HG02870 (cell line): ENCODE measurements around the gene SOX6.

Experiments used
- ATAC-seq: cut with Tn5 transposase; IDR thresholded peaks from one replicate; pipeline ENCODE4 v1.9.1; 2021; ENCODE audit warnings: mild to moderate bottlenecking, moderate library complexity; ENCODE audit not compliant: unreplicated experiment

SOX6 gene

DNA sequence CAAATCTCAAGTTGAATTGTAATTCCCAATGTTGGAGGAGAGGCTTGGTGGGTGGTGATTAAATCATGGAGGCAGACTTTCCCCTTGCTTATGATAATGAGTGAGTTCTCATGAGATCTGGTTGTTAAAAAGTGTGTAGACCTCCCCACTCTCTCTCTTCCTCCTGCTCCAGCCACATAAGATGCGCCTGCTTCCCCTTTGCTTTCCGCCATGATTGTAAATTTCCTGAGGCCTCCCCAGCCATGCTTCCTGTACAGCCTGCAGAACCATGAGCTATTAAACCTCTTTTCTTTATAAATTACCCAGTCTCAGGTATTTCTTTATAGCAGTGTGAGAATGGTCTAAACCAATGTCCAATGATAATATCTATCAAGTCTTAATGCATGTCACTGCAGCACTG lies 34.2 kb downstream of the SOX6 start:
- ATAC-seq, result no peak

DNA sequence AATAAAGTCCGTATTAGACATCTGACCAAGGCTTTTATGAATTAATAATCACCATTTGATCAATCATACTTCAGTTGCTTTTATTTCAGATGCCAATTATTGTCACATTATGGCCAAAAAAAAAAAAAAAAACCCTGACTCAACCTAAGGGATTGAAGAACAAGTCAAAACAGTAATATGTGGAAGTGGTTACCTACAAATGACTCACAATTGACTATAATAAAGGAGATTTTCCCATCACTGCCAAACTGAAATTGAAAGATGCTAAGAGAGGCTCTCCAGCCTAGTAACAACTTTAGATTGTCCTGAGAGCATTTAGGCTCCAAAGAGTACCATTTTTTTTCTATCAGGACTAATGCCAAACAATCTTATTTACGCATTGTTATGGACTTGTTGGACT lies 35.2 kb downstream of the SOX6 start:
- no peak for ATAC-seq

DNA sequence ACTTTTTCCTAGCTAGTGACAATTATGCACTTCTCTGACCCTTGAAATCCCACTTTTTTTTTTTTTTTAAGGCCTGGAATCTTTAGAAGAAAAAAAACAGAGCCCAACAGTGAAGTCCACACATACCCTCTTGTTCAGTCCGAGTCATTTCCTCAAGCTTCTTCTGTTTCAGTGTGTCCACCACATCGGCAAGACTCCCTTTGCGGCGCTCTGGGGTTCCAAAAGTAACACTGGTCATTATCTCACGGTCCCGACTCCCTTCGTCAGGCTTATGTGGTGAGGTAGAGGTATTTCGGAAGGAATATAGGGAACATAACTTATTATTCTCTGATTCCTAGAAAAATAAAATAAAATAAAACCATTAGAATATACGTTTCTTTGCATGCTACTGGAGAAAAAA lies 38.0 kb downstream of the SOX6 start:
- no peak for ATAC-seq

DNA sequence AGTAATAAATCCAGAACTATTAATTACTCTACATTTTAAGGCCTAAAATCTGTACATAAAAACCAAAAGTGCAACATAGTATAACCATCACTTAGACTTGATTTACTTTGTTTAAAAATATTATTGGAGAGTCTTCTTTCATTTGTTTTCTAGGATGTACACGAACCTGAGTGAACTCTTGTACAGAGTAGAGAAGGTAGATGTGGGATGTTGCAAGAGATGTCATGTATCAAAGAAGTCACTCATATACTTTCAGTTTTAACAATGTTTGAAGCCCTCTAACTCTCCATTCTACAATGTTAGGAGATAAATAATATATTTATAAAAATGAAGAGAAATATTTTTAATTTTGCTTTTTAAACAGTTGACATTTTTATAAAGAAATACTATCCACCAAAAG lies 38.6 kb downstream of the SOX6 start:
- no peak for ATAC-seq

DNA sequence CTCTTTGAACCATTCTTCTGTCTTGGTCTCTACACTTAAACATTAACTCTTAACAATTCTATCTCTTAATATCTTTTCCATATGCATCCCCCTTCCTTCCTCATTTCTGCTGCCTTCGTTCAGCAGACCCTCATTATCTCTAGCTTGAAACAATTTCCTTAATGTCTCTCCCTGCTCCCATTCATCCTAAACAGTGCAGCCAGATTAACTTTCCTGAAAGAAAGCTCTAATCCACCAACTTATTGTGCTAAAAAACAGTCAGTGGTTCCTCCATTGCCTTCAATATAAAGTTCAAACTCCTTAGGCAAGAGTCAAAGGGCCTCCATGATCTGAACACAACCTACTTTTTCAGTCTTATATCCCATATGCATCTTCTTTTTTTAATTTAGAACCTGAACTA lies 42.5 kb downstream of the SOX6 start:
- no peak for ATAC-seq

DNA sequence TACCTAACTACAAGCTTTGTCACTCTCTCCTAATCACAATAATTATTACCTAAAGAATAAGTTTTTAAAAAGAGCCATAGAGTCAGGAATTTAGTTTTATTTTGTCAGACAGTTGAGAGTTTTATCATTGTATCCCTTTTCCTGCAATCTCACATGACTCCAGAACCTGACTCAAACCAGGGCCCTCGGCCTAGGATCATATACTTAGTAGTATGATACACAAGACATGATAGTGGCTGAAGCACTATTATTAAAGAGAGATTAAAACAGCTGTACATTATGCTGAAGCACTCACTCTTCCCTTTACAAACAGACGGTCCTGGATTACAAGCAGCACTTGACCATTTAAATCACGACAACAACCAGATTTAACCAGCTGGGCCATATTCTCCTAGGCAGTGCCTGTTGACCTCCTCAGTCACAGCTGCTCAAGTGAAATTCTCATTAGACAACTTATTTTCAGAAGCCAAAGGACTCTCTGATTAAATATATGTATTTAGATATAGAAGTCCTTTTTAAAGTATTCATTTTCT lies 44.0 kb downstream of the SOX6 start:
- ATAC-seq, result no peak

DNA sequence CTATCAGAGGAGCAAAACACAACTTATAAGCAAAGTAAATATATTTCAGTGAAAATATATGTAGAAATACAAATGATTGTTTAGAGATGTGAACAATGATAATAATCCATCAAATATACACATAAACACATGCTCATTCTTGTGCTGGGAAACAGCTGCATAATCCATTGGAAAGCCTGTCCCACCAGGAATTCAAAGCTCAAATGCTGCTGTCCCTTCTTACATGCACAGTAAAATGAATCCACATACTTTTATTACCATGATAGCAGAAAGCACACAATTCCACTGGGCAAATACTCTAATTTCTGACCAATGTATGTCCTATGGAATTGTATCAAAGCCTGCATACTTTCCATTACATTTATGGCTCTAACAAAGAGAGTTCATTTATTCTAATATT lies 44.5 kb downstream of the SOX6 start:
- ATAC-seq, result no peak

DNA sequence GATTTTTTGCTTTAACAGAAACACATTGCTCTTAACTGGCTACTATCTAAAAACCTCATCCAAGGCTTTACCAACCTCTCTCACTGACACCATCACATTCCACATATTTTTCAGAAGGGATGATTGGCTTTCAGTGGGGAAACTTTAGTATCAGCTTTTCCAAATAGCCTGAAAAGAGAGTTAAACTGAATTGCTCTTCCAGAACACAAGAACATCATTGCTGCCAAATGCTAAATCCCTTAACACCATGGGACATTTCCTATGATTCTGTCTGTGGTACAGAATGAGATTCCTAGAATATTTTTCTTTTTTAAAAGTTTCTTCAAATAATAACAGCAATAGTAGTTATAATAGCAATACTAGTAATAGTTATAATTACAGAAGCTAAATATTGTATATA lies 45.4 kb downstream of the SOX6 start:
- ATAC-seq, result no peak

DNA sequence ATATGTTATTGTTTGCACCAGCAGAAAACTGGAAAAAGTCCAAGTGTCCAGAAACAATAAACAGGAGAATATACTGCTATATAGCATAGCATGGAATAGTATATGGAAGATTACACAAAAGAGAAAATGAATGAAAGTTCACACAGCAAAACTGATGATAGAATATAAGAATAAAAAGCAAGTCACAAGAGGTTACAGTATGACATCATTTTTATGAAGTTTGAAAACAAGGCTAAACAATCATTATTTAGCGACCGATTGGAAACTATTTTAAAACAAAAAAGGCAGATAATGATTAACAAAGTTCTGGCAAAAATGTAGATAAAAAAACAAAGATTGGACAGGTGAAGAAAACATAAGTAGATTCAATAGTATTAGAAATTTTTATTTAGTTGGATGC lies 47.1 kb downstream of the SOX6 start:
- no peak for ATAC-seq

DNA sequence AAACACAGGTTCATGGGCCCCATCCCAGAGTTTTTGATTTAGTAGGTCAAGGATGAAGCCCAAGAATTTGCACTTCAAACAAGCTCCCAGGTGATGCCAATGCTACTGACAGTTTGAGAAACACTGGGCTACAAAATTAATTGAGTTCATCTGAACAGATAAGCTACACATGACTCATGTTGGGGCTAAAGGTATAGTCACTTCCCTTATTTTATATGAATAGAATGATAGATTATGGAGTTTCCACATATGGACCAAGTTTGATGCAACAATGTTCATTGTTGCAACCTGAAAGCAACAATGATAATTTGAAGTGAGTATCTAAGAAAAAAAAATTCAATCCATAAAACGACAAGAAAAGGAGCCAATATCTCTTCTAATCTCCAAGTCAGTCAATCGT lies 54.9 kb downstream of the SOX6 start:
- no peak for ATAC-seq

DNA sequence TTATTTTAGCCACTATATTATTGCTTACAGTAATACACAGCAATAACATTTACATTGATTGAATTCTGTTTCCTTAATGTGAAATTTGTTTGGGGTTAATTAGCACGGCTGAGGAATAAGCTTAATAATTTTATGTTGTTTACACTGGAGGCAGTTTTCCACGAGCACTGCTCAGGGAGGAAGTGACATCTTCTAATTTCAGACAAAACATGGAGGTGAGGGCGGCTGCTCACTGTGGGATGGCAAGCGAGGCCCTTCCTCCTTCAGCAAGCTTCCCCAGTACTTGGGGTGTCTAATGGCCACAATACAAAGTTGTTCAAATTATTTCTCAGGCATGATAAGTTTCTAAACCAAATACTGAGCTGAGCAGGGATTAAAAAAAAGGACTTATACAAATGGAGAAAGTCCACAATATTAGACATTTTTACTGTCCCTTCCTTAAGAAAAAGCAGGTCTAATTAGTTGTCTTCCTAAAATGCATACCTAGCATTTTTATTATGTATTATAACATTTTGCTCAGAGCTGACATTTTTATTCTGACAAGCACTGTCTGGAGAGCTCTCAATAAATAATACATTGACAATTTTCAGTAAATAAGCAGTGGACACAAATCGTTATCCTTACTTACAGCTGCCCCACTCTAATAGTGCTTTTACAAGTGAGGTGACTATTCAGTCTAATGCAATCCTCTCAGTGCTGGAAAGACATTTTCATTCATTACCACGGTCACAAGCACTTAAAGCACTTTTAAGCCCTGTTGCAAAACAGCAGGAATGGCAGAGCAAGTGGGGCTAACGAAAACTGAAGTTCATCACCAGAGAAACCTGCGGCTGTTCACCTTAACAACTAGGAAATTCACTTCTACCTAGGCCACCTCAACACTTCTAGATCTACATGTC lies 56.2 kb downstream of the SOX6 start:
- ATAC-seq, result no peak

DNA sequence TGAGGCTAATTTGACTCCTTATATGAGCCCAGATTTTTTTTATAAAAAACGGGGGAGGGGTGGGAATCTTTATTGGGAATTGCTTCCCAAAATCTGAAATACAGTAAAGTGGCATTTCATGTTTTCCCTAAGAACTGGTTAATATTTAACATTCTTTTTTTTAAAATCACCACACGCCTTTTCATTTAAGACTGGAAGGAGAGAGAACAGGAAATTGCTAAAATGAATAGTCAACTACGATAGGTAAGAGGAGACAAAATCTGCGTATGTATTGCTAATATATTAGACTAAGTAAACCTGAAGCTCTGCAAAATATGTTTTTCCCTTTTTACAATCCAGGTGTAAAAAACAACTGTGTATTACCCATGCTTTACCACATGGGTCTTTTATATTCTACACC lies 57.0 kb downstream of the SOX6 start:
- ATAC-seq, result no peak

DNA sequence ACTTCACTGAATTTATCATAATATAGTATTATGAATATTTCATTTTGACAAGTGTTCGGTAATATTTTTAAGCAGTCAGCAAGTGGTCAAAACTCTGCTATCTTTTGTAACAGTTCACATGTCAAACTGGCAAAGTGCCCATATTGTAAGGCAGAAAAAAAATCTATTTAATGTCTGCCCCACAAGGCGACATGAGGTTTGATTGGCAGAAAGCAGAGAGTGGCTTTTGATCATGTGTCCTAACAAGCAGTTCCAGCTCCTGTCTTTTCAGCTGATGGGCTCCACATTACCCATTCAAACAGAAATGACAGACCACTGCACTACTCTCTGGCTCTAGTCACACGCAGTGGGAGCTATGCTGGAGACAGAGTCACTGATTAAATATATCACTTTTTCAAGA lies 59.0 kb downstream of the SOX6 start:
- ATAC-seq, result no peak

DNA sequence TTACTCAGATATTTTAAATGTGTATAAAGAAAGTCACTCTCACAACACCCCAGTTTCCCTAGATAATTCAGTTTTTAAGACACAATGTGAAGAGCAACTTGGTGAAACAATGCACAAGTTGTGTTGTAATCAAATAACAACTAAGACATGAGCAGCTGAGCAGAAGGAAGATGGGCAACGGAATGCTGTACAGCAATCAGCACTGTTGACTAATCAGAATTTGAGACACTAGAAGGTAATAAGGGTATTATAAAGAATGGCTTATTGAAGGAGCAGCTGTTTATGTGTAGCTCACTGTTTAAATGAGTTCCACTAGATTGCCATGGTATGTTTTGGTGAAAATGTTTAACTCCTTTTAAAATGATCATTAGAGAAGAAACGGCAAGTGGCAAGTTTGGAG lies 60.1 kb downstream of the SOX6 start:
- no peak for ATAC-seq

DNA sequence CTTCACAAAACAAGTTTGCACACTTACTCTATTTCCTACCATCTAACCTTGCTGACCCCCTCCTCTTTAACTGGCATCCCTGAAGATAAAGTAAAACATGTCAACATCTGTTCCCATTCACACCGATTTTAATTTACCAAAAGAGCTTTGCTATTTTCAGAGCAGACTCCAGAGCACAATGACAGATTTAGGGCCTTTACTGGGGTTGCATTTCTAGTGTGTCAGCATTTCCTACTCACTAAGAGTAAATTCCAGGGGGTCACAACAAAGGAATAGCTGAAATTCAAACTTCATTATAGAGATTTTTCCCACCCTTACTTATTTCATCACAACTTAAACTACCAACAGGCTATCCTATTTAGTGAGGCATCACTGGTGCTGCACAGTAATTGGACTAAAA lies 60.8 kb downstream of the SOX6 start:
- ATAC-seq, result no peak

DNA sequence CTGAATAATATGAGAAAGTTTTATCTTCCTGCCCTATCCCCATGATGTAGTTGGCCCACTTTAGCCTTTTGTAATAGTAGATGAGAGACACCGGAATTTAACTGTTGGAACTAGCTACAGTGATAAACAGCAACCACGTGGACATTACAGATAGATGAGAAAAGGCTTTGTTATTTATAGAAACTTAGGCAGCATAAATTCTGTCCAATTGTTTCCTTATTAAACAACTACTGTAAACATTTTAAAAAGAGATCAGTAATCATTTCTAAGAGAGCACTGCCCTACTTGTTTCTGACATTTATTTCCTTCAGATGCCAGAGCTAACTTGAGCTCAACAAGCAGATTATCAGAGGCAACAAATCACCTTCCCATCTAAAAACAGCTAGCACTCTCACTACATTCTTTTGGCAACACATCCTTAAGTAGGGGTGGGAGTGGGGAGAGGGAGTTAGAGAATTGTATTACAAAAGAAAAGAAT lies 63.1 kb downstream of the SOX6 start:
- no peak for ATAC-seq

DNA sequence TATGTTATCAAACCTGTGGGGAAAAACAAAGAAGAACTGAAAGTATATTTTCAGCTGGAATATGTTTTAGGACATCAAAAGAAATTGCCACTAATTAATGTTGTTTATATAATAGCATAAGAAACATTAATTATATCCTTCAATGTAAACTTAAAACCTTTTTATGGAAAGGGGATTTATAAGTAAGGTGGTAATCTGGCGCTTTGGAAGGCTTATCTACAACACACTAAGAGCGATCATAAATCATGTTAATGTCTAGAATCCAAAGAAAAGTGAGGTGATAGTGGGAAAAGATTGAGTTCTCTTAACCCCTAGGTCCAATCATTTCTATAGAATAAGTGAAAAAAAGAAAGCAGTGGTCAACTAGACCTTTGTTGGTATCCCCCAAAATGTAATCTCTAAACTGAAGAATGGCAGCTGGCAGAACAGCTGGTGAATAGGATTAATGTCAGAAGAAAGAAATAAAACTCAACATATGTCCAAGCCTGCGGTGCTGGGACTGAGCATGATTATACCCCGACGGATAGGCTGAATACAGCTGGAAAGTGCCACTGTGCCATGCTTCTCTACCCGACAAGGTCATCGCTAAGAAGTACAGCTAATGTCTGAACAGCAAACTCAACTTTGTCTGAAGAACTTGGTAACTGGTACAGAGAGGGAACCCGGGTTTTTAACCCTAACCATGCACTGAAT lies 64.0 kb downstream of the SOX6 start:
- ATAC-seq, result no peak

DNA sequence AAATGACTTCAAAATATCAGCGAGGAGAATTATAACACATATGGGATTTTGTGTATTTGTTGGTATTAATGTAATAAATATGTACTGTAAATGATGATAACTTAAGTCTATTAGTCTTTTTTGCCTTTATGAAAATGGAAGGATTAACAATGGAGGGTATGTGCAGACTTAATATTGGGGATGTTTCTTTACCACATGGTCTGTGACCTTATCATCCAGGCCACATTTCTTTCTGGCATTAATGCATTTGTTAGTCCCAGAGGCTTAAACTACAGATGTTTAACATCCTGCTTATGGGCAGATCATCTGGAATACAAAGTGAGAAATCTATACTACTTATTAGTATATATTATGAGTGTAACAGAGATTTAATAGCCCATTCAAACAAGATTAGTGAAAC lies 64.6 kb downstream of the SOX6 start:
- no peak for ATAC-seq

DNA sequence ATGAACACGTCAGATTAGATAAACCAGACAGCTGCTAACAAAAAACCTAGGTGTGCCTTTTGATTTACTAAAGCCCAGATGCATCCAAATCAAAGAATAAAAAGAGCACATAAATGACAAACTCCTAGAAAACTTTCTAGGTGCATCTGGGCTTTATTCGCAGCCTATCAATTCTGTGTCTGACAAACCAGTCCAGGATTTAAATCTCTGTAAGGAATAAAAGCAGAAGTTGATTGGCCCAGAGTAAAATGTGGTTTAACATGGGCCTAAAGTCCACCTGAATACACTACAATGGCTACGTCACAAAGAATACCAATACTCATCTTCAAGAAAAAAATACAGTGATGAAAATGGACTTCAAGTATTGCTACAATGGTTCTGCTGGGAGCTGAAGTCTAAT lies 66.8 kb downstream of the SOX6 start:
- ATAC-seq, result no peak

DNA sequence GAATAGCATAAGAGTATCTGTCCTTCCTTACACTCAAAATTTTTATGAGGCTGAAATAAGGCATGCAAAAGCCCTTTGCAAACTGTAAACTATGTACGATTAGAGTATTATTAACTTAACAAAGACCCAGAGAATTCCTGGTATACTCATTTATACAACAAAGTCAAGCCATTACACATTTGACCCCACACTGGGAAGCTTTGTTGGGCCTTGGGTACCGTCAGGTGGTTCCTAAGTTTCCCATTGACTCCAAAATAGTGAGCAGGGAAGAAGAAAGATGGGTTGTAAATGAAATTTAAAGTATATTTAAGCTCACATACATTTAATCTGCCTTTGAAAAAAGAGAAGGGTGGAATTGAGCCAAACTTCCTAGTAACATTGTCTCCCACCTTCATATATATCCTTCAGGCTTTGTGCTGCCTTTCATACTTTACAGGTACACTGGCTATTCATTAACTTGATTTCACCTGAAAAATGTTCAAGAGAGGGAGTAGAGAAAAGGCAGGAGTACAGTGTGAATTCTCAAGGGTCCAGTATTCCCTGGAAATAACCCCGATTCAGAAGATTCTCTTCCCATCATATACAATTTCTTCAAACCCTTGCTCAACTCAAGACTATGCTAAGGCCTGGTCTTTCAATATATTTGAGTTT lies 68.6 kb downstream of the SOX6 start:
- no peak for ATAC-seq

DNA sequence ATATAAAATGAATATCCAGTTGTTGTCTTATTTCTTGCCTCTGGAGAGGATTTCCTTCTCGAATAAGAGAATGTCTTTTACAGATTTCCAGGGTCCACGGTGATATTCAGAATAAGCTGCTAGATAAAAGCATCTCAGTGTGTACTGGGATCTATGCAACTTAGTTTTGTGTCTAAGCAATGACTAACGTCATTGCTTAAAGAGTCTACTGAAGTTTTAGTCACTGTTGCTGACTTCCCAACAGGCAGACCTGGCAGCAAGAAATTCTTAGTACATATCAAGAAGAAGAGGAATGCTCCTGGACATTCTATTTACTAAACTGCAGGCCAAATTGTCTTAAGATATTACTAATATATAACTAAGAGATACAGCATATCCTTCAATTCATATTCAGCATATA lies 70.3 kb downstream of the SOX6 start:
- ATAC-seq, result no peak

DNA sequence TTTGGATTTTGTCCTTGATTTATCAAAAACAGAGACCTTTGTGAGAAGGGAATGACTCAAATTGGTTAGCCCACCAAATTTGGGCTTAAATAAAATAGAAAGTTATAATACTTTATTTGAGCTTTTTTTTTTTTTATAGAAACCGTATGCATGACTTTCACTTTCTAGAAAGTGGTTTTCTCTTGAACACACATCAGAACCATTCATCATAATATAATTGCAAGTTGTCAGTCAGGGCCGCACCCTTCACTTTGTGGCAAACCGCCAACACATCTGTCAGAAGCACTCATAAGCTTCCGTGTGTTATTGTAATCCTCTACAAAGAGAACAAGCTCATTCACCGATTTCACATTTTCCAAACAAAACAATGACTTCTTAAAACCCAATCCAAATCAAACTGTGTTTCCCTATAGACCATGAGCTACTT lies 76.1 kb downstream of the SOX6 start:
- ATAC-seq, result no peak
